Fibroblast of lung (primary cell): ENCODE data around the gene APRT. TPM values are rescaled to one million over a fixed set of nuclear protein-coding genes. Genes with fewer than 3 reads are reported as not detected.
A peak's percentile ranks its signal among the peaks of the same experiment; 100 is the strongest.

Source experiments
- DNase-seq, 2 donors: peaks; one replicate each; pipeline versions ENCODE4 v3.0.0 to v3.0.0-alpha.2; 2010; ENCODE audit warnings: low read depth in 2 of 2
- H2AFZ ChIP-seq: 2 replicates; pipeline ENCODE4 v1.5.1; 2012; ENCODE audit warnings: low read length, control low read depth, inconsistent platforms
- H3K27ac ChIP-seq: 2 replicates; pipeline ENCODE4 v1.5.1; 2011; ENCODE audit warnings: low read length, control low read depth; ENCODE audit not compliant: insufficient read depth
- H3K27me3 ChIP-seq: 2 replicates; pipeline ENCODE4 v1.5.1; 2011; ENCODE audit warnings: mild to moderate bottlenecking, low read length; ENCODE audit not compliant: control insufficient read depth, insufficient read depth
- H3K36me3 ChIP-seq: 2 replicates; pipeline ENCODE4 v1.5.1; 2011; ENCODE audit warnings: low read length; ENCODE audit not compliant: control insufficient read depth, insufficient read depth
- H3K4me1 ChIP-seq: 2 replicates; pipeline ENCODE4 v1.5.1; 2011; ENCODE audit warnings: low read length; ENCODE audit not compliant: control insufficient read depth, insufficient read depth; ENCODE audit errors: extremely low read depth
- H3K4me2 ChIP-seq: 2 replicates; pipeline ENCODE4 v1.5.1; 2011; ENCODE audit warnings: low read length, control low read depth; ENCODE audit not compliant: insufficient read depth; ENCODE audit errors: extremely low read depth
- H3K4me3 ChIP-seq, 4 experiments: fragments of 200-600 bp in 1 of 4; sonication (generic) in 1 of 4; replicated peaks in 1 of 4; 2 replicates each; pipeline ENCODE4 v1.5.1; 2011 to 2016; ENCODE audit warnings: low read length in 4 of 4, low read depth in 3 of 4, mild to moderate bottlenecking in 3 of 4, control low read depth in 2 of 4, inconsistent platforms in 1 of 4, mixed read lengths in 1 of 4; ENCODE audit not compliant: insufficient read depth in 1 of 4; ENCODE audit errors: control extremely low read depth in 1 of 4
- H3K79me2 ChIP-seq: 2 replicates; pipeline ENCODE4 v1.5.1; 2012; ENCODE audit warnings: mild to moderate bottlenecking, low read length, inconsistent platforms; ENCODE audit not compliant: control insufficient read depth, insufficient read depth
- H3K9ac ChIP-seq: 2 replicates; pipeline ENCODE4 v1.5.1; 2011; ENCODE audit warnings: mild to moderate bottlenecking, low read length, control low read depth; ENCODE audit not compliant: insufficient read depth
- H3K9me3 ChIP-seq: 2 replicates; pipeline ENCODE4 v1.5.1; 2012; ENCODE audit warnings: low read depth, low read length; ENCODE audit not compliant: control insufficient read depth, insufficient read depth
- H4K20me1 ChIP-seq: 2 replicates; pipeline ENCODE4 v1.5.1; 2011; ENCODE audit warnings: low read length; ENCODE audit not compliant: control insufficient read depth, insufficient read depth; ENCODE audit errors: extremely low read depth
- CTCF ChIP-seq, 2 donors: IDR thresholded peaks in 1 of 2; conservative IDR thresholded peaks in 1 of 2; 1 replicate in 1 of 2; 2 replicates in 1 of 2; pipeline ENCODE4 v1.5.1; 2011 to 2012; ENCODE audit warnings: low read length in 2 of 2, control low read depth in 1 of 2, inconsistent platforms in 1 of 2, low read depth in 1 of 2, mild to moderate bottlenecking in 1 of 2
- EZH2 ChIP-seq: IDR thresholded peaks from 2 replicates; pipeline ENCODE4 v1.5.1; 2012; ENCODE audit warnings: low read length, control low read depth, mild to moderate bottlenecking; ENCODE audit errors: missing control alignments
- polyA plus RNA-seq, 2 donors: library from polyadenylated mRNA; depleted of rRNA in 1 of 2; stranded (reverse) in 1 of 2; unstranded in 1 of 2; fragments of >200 nt; gene quantifications; 2 replicates each; pipeline ENCODE4 v1.2.1, GENCODE V29; 2011 to 2012; ENCODE audit warnings: missing spikeins in 1 of 2
- total RNA-seq: library from RNA; depleted of rRNA; stranded (reverse); fragments of >200 nt; gene quantifications from 2 replicates; pipeline ENCODE4 v1.2.1, GENCODE V29; 2014

The APRT gene
- total and polyA plus RNA-seq, 2 donors (not counting 1 experiment from before 2014, with no cell fraction given): 39.2 to 95.6 TPM

- H3K9ac ChIP-seq: no peak overlapping the region
- peaks cover 2% of the 10 kb centered on the region for H3K36me3 ChIP-seq
- peaks cover 12% of the 10 kb centered on the region for H3K79me2 ChIP-seq
- no peak for TF ChIP-seq CTCF (conservative IDR thresholded peaks at IDR 0.05 in 1 of 2, IDR thresholded peaks at IDR 0.05 in 1 of 2; ENCODE audit: low read depth in 1 of 2, low read length in 2 of 2)
- TF ChIP-seq EZH2: no peak
- H3K27me3 ChIP-seq: no peaks in the 10 kb centered on the region
- no peak overlapping the region for H3K4me2 ChIP-seq
- H3K4me3 ChIP-seq: no peak overlapping the region
- H2AFZ ChIP-seq: no peak overlapping the region
- no peak for DNase-seq
- peaks cover 7% of the 10 kb centered on the region for H3K4me1 ChIP-seq
- H4K20me1 ChIP-seq: no peaks in the 10 kb centered on the region
- H3K27ac ChIP-seq: no peak overlapping the region
- H3K9me3 ChIP-seq: no peaks in the 10 kb centered on the region
These were observed 11.5 kb downstream of the APRT start for GRCh38 chr16:88800277-88800592.

- Histone ChIP-seq H3K4me3 (no peak overlapping the region), H4K20me1 (no peaks in the 10 kb centered on the region), H3K27me3 (no peaks in the 10 kb centered on the region), H3K9me3 (no peaks in the 10 kb centered on the region), H2AFZ (no peak overlapping the region), H3K79me2 (peaks cover 7% of the 10 kb centered on the region), H3K9ac (no peak overlapping the region), H3K4me2 (no peak overlapping the region), H3K36me3 (no peaks in the 10 kb centered on the region), H3K27ac (no peak overlapping the region), H3K4me1 (peaks cover 6% of the 10 kb centered on the region)
- TF ChIP-seq EZH2 (no peak), CTCF (conservative IDR thresholded peaks at IDR 0.05 in 1 of 2, IDR thresholded peaks at IDR 0.05 in 1 of 2; ENCODE audit: low read depth in 1 of 2, low read length in 2 of 2) (no peak)
- DNase-seq: peak in 1 of 2 donors; percentile 30
These were observed 12.0 kb downstream of the APRT start for GRCh38 chr16:88799569-88800276.

GRCh38 chr16:88798772-88799455 is 12.8 kb downstream of the APRT start:
- no peak for DNase-seq
- no peaks in the 10 kb centered on the region for H3K9me3 ChIP-seq

More at GRCh38 chr16:88798772-88799455, 12.8 kb downstream of the APRT start:
- H2AFZ ChIP-seq: no peak overlapping the region
- H3K79me2 ChIP-seq: no peaks in the 10 kb centered on the region
- H3K4me1 ChIP-seq: no peaks in the 10 kb centered on the region
- H3K9ac ChIP-seq: no peak overlapping the region
- TF ChIP-seq CTCF (conservative IDR thresholded peaks at IDR 0.05 in 1 of 2, IDR thresholded peaks at IDR 0.05 in 1 of 2; ENCODE audit: low read depth in 1 of 2, low read length in 2 of 2) (no peak), EZH2 (no peak)
- no peaks in the 10 kb centered on the region for H3K36me3 ChIP-seq
- no peaks in the 10 kb centered on the region for H3K27me3 ChIP-seq
- no peaks in the 10 kb centered on the region for H4K20me1 ChIP-seq
- no peak overlapping the region for H3K27ac ChIP-seq
- no peak overlapping the region for H3K4me2 ChIP-seq
- H3K4me3 ChIP-seq: no peak overlapping the region
